GM18951 (cell line): ENCODE measurements around the gene WNK2.

Source experiments
- POLR2A ChIP-seq: IDR thresholded peaks from 4 replicates; pipeline ENCODE4 v1.6.1; 2011; ENCODE audit warnings: mild to moderate bottlenecking; ENCODE audit not compliant: insufficient read length, insufficient read depth; ENCODE audit errors: extremely low read depth
- in situ Hi-C: fragments of 300-500 bp; cut with MboI; formaldehyde crosslinking; loops from one replicate; pipeline ENCODE4 v1.12.0; 2022; ENCODE audit warnings: low sequenced_read_pairs, mixed read lengths, inconsistent platforms; ENCODE audit not compliant: unreplicated experiment

Gene WNK2

GRCh38 chr9:93267091-93267541 lies 83.2 kb downstream of the WNK2 start:
- in situ Hi-C loops, result no loop called here
- TF ChIP-seq POLR2A, result no peak

- no peak for TF ChIP-seq POLR2A
- in situ Hi-C loops, result no loop called here
Measured at GRCh38 chr9:93267681-93268505, 84.0 kb downstream of the WNK2 start.

- in situ Hi-C loops, result no loop called here
- TF ChIP-seq POLR2A, result no peak
Measured at GRCh38 chr9:93268551-93269314, 84.8 kb downstream of the WNK2 start.

GRCh38 chr9:93270976-93271375 lies 87.0 kb downstream of the WNK2 start:
- in situ Hi-C loops, result no loop called here
- TF ChIP-seq POLR2A, result no peak

GRCh38 chr9:93276973-93277372 lies 93.0 kb downstream of the WNK2 start:
- in situ Hi-C loops, result no loop called here
- no peak for TF ChIP-seq POLR2A

- in situ Hi-C loops, result no loop called here
Measured at GRCh38 chr9:93278144-93278543, 94.2 kb downstream of the WNK2 start.

GRCh38 chr9:93280661-93281259 lies 96.8 kb downstream of the WNK2 start:
- no peak for TF ChIP-seq POLR2A
- in situ Hi-C loops, result no loop called here

More at GRCh38 chr9:93278144-93278543, 94.2 kb downstream of the WNK2 start:
- no peak for TF ChIP-seq POLR2A

- TF ChIP-seq POLR2A, result no peak
Measured at GRCh38 chr9:93286252-93287188, 102.6 kb downstream of the WNK2 start.

GRCh38 chr9:93287189-93287552 lies 103.2 kb downstream of the WNK2 start:
- no peak for TF ChIP-seq POLR2A
- in situ Hi-C loops, result no loop called here

More at GRCh38 chr9:93286252-93287188, 102.6 kb downstream of the WNK2 start:
- in situ Hi-C loops, result no loop called here

GRCh38 chr9:93287593-93287992 lies 103.7 kb downstream of the WNK2 start:
- TF ChIP-seq POLR2A, result no peak
- in situ Hi-C loops, result no loop called here

- in situ Hi-C loops, result no loop called here
- no peak for TF ChIP-seq POLR2A
Measured at GRCh38 chr9:93288341-93288740, 104.4 kb downstream of the WNK2 start.
